ENCODE results near the gene SGSM2. TPM values are rescaled to one million over a fixed set of nuclear protein-coding genes. Genes with fewer than 3 reads are reported as not detected.

Gene SGSM2, protein sequence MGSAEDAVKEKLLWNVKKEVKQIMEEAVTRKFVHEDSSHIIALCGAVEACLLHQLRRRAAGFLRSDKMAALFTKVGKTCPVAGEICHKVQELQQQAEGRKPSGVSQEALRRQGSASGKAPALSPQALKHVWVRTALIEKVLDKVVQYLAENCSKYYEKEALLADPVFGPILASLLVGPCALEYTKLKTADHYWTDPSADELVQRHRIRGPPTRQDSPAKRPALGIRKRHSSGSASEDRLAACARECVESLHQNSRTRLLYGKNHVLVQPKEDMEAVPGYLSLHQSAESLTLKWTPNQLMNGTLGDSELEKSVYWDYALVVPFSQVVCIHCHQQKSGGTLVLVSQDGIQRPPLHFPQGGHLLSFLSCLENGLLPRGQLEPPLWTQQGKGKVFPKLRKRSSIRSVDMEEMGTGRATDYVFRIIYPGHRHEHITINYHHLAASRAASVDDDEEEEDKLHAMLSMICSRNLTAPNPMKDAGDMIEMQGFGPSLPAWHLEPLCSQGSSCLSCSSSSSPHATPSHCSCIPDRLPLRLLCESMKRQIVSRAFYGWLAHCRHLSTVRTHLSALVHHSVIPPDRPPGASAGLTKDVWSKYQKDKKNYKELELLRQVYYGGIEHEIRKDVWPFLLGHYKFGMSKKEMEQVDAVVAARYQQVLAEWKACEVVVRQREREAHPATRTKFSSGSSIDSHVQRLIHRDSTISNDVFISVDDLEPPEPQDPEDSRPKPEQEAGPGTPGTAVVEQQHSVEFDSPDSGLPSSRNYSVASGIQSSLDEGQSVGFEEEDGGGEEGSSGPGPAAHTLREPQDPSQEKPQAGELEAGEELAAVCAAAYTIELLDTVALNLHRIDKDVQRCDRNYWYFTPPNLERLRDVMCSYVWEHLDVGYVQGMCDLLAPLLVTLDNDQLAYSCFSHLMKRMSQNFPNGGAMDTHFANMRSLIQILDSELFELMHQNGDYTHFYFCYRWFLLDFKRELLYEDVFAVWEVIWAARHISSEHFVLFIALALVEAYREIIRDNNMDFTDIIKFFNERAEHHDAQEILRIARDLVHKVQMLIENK
- 65.6 TPM for polyA plus RNA-seq (2012; ENCODE audit: insufficient read length, low read depth)

DNA sequence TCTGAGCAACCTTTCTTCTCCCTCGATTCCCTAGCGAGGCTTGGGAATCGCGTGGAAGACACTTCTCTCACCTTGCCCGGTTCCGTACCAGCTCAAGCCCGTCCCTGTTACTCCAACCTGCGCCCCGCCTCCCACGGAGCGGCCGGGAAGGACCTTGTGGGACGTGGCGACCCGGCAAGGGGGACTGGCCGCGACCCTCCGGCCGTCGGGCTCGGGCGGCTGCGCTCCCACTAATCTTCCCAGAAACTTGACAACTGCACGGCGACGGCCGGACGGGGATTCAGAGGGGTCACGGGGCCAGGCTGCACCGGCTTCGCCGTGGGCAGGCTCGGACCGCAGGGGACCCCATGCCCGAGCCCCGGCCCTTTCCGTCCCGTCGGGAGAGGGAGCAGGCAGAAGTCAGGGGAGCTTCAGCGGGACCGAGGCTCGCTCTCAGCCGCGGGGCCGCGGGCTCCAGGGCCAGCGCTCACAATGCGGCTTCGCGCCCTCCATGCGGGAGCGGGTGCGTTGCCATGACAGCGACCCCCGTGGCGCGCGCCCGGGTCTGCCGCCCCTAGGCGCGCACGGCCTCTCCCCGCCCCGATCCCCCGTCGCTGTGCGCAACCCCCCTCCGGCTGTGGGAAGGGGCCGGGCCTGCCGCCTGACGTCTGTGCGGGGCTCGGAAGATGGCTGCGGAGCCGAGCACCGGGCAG lies at the start of gene SGSM2:
TSS of gene SGSM2 (plus strand) at position 650 of the 692 bp plus-strand sequence. CDS start 188 bp downstream, outside the sequence.
- TF ChIP-seq TAF1 (IDR thresholded peaks at IDR 0.05; ENCODE audit: borderline replicate concordance, insufficient read depth, low read length) (no peak), SIN3A (IDR thresholded peaks at IDR 0.05; ENCODE audit: borderline replicate concordance, insufficient read depth, low read length) (no peak), POLR2AphosphoS5 (IDR thresholded peaks at IDR 0.05; ENCODE audit: low read depth, low read length) (no peak), FOXP2 (optimal IDR thresholded peaks at IDR 0.05; ENCODE audit: borderline replicate concordance, extremely low read depth, extremely low read length, insufficient read depth) (no peak)
- TF ChIP-seq, protein P1, sequence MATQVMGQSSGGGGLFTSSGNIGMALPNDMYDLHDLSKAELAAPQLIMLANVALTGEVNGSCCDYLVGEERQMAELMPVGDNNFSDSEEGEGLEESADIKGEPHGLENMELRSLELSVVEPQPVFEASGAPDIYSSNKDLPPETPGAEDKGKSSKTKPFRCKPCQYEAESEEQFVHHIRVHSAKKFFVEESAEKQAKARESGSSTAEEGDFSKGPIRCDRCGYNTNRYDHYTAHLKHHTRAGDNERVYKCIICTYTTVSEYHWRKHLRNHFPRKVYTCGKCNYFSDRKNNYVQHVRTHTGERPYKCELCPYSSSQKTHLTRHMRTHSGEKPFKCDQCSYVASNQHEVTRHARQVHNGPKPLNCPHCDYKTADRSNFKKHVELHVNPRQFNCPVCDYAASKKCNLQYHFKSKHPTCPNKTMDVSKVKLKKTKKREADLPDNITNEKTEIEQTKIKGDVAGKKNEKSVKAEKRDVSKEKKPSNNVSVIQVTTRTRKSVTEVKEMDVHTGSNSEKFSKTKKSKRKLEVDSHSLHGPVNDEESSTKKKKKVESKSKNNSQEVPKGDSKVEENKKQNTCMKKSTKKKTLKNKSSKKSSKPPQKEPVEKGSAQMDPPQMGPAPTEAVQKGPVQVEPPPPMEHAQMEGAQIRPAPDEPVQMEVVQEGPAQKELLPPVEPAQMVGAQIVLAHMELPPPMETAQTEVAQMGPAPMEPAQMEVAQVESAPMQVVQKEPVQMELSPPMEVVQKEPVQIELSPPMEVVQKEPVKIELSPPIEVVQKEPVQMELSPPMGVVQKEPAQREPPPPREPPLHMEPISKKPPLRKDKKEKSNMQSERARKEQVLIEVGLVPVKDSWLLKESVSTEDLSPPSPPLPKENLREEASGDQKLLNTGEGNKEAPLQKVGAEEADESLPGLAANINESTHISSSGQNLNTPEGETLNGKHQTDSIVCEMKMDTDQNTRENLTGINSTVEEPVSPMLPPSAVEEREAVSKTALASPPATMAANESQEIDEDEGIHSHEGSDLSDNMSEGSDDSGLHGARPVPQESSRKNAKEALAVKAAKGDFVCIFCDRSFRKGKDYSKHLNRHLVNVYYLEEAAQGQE (IDR thresholded peaks at IDR 0.05; ENCODE audit: insufficient read depth in 1 of 2, low read depth in 2 of 2, low read length in 2 of 2) = no peak

DNA sequence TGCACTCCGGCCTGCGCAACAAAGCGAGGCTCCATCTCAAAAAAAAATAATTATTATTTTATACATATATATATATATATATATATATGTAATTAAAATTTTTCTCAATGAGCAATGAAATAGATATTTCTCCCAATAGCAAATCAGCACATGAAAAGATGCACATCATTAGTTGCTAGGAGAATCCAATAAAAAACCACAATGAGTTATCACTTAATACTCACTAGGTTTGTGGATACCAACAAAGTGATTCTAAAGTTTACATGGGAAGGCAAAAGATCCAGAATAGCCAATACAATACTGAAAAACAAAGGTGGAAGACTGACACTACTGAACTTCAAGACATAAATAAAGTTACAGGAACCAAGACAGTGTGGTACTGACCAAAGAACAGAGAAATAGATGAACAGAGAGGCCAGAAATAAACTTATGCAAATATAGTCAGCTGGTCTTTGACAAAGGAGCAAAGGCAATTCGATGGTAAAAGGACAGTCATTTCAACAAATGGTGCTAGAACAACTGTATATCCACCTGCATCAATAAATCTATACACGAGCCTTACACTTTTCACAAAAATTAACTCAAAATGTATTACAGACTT lies 47.3 kb upstream of the SGSM2 start:
- TF ChIP-seq, protein P1 (IDR thresholded peaks at IDR 0.05; ENCODE audit: insufficient read depth in 1 of 2, low read depth in 2 of 2, low read length in 2 of 2) = no peak
- TF ChIP-seq TAF1 (IDR thresholded peaks at IDR 0.05; ENCODE audit: borderline replicate concordance, insufficient read depth, low read length) = no peak
- TF ChIP-seq SIN3A (IDR thresholded peaks at IDR 0.05; ENCODE audit: borderline replicate concordance, insufficient read depth, low read length) = no peak
- TF ChIP-seq POLR2AphosphoS5 (IDR thresholded peaks at IDR 0.05; ENCODE audit: low read depth, low read length) = no peak

DNA sequence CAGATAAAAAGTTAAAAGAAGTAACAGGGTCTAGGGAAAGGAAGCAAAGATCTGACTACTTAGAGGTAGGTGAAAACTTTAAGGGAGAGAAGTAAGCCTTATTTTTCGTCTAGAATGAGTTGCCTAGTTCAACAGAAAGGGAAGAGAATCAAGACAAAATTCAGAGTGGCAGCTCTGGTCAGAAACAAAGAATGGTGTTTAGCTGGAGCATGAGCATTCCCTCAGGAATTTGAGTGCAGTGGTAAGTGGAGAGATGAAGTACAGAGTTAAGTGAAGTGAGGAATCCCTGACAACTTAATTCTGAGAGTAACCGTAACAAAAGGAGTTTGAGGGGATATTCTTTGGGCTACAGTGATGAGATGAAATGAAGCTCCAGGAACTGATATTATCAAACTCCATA lies 45.2 kb upstream of the SGSM2 start:
- TF ChIP-seq, protein P1 (IDR thresholded peaks at IDR 0.05; ENCODE audit: insufficient read depth in 1 of 2, low read depth in 2 of 2, low read length in 2 of 2) = no peak
- TF ChIP-seq POLR2AphosphoS5 (IDR thresholded peaks at IDR 0.05; ENCODE audit: low read depth, low read length) = no peak
- TF ChIP-seq FOXP2 (optimal IDR thresholded peaks at IDR 0.05; ENCODE audit: borderline replicate concordance, extremely low read depth, extremely low read length, insufficient read depth) = no peak
- no peak for TF ChIP-seq SIN3A (IDR thresholded peaks at IDR 0.05; ENCODE audit: borderline replicate concordance, insufficient read depth, low read length)
- TF ChIP-seq TAF1 (IDR thresholded peaks at IDR 0.05; ENCODE audit: borderline replicate concordance, insufficient read depth, low read length) = no peak

DNA sequence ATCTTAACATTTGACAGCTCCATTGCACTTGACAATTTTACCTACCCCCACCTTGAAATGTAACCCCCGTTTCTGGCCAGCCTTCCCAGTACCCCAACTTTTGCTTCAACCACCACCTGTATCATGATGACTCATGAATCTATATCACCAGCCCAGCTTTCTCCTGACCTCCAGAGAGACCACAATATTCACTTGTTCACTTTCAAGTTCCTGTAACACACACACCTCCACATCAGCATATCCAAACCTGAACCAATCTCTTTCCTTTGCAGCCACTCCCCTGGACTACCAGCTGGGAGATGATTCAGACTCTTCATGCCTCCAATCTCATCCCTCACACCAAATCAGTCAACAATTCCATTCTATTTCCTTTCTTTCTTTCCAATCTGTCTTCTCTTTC lies 41.7 kb upstream of the SGSM2 start:
- no peak for TF ChIP-seq TAF1 (IDR thresholded peaks at IDR 0.05; ENCODE audit: borderline replicate concordance, insufficient read depth, low read length)
- no peak for TF ChIP-seq FOXP2 (optimal IDR thresholded peaks at IDR 0.05; ENCODE audit: borderline replicate concordance, extremely low read depth, extremely low read length, insufficient read depth)
- no peak for TF ChIP-seq SIN3A (IDR thresholded peaks at IDR 0.05; ENCODE audit: borderline replicate concordance, insufficient read depth, low read length)
- no peak for TF ChIP-seq POLR2AphosphoS5 (IDR thresholded peaks at IDR 0.05; ENCODE audit: low read depth, low read length)
- TF ChIP-seq, protein P1 (IDR thresholded peaks at IDR 0.05; ENCODE audit: insufficient read depth in 1 of 2, low read depth in 2 of 2, low read length in 2 of 2) = no peak
